Adipose tissue (tissue), 3 donors: Measurements from ENCODE around the gene ANAPC1. TPM values are rescaled to one million over a fixed set of nuclear protein-coding genes. Genes with fewer than 3 reads are reported as not detected.
"Not testable (repeated sequence)": the region's sequence is repeated elsewhere in the genome, so short reads cannot be mapped to it uniquely, and the experiment has no call there.

Source experiments
- H3K27ac ChIP-seq: one replicate; pipeline ENCODE4 v1.5.1; 2013; ENCODE audit warnings: low read depth, low read length
- WGBS, 3 donors: extraction: QIAGEN DNeasy Blood & Tissue Kit; methylation state at CpG; one replicate each; pipeline ENCODE4 v1.1.7; 2013; 5-methylcytosine and 5-hydroxymethylcytosine counted together
- polyA plus RNA-seq, 3 donors: library from polyadenylated mRNA; stranded (reverse); fragments of 200-250 nt; gene quantifications; one replicate each; pipeline ENCODE4 v1.2.3, GENCODE V29; 2013
- donor health status: healthy with polysubstance abuse.
- donor health status: Bipolar disorder and iron deficiency.
- donor health status: healthy.

Gene ANAPC1
- polyA plus RNA-seq, 3 donors = 5.7 to 9.6 (median 6.4) TPM

DNA sequence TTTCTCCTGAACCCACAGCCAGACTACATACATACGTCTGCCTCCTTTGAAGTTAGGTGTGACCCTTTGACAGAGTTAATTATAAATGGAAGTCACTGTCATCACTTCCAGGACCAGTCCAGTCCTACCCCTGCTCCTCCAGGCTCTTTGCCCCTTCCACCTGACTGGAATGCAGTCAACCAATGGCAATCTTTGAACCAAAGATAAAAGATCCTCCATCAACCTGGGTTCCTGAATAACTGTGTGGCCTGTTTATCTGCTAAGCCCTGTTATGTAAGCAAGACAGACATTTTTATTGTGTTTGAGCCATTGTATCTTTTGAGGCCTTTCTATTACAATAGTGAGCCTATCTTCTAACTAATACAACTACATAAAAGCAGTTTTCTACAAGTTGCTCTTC, 45.0 kb downstream of the ANAPC1 start:
- not testable (repeated sequence) for H3K27ac ChIP-seq
- whole genome bisulfite sequencing, 3 donors = 53 to 94% (median 81%) methylated on average over 1 of the region's 1 CpG

DNA sequence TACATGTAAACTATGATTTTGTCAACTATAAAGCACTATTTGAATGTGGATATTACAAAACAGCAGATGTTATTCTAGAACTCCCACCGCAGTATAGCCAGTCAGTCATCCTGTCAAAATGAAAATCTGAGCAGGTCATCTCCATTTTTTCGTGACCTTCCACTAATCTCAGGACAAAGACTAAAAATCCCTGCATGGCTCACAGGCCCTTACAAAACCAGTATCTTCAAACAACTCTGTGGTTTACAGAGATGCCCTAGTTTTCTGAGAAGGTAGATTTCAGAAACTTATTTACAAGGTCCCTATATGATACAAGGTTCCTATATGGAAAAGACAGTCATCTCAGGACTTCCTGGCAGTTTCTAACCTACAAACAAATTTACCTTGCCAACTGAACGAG, 49.8 kb downstream of the ANAPC1 start:
- WGBS, 3 donors = 80 to 96% (median 91%) methylated on average over 3 of the region's 3 CpGs

DNA sequence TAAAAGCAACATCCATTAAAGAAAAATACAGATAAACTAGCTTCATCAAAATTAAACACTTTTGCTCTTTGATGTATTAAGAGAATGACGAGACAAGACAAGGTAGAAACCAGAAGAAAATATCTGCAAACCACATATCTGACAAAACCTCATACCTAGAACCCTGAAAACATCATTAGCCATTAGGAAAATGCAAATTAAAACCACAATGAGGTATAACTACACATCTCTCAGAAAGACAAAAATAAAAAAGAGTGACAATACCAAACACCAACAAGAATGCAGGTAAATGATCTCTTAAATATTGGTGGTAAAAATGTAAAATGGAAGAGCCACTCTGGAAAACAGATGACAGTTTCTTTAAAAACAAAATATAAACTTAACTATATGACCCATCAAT, 53.5 kb downstream of the ANAPC1 start:
- 65 to 100% (median 89%) methylated on average over 1 of the region's 1 CpG for WGBS, 3 donors
- H3K27ac ChIP-seq = not testable (repeated sequence)

More for the DNA sequence above, 49.8 kb downstream of the ANAPC1 start:
- H3K27ac ChIP-seq = not testable (repeated sequence)

- 74 to 92% (median 90%) methylated on average over 4 of the region's 4 CpGs for WGBS, 3 donors
- H3K27ac ChIP-seq = not testable (repeated sequence)
Measured at GRCh38 chr2:111828217-111828766, 55.7 kb downstream of the ANAPC1 start.

- 85 to 100% (median 92%) methylated on average over 1 to 4 of the region's 7 CpGs for WGBS, 3 donors
- H3K27ac ChIP-seq = not testable (repeated sequence)
Measured at GRCh38 chr2:111812970-111813622, 70.9 kb downstream of the ANAPC1 start.

- 86 to 100% (median 100%) methylated on average over 1 of the region's 1 CpG for WGBS, 3 donors
- not testable (repeated sequence) for H3K27ac ChIP-seq
Measured at GRCh38 chr2:111790633-111791032, 93.4 kb downstream of the ANAPC1 start.

DNA sequence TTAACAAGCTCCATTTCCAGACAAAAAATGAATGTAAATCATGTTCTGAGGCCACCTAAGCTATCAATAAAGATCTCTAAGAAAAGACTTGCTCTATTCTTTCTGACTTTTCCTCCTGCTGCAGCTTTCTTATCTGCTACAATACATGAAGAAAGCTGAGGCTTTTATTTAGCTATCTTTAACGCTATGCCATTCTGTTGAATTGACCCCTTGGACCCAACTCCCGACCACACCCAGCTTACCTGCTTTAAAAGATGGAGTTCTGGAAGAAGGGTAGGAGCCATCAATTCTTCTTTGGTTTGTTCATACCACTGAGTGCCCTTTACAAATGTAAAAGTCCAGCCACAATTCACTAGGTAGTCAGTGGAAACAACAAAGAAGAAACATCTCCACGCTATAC, 99.9 kb downstream of the ANAPC1 start:
- 87 to 95% (median 90%) methylated on average over 2 to 3 of the region's 3 CpGs for WGBS, 3 donors
- not testable (repeated sequence) for H3K27ac ChIP-seq

- 61 to 94% (median 93%) methylated on average over 5 to 6 of the region's 6 CpGs for WGBS, 3 donors
Measured at GRCh38 chr2:111782195-111782594, 101.8 kb downstream of the ANAPC1 start.

DNA sequence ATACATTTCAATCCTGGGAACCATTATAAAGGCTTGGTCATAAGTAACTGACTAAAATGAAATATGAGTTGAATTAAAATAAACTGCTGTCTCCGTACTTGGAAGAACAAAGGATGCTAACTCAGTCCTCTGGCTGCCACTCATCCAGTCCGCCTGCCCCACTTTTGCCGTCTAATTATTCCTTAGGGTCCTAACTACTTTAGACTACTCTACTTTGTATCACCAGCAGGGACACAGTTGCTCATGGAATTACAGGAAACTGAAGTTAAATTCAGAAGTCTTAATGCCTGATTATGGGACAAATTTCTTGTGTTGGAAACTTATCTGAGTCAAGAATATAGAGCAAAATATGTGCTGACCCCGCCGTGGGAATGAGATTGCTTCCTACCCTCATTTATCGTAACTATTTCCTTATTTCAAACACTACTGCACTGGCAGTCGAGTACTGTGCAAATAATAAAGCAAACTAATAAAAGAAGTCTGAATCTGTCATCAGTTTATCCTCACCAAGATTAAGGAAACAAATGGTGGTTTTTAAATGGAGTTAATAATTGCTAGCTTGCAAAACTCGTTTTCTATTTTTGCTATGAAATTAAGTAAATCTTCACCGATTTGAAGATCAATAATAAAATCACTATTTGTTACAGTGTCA, 102.4 kb downstream of the ANAPC1 start:
- WGBS, 3 donors = 25 to 81% (median 77%) methylated on average over 8 of the region's 9 CpGs
- not testable (repeated sequence) for H3K27ac ChIP-seq

More at GRCh38 chr2:111782195-111782594, 101.8 kb downstream of the ANAPC1 start:
- H3K27ac ChIP-seq = not testable (repeated sequence)

DNA sequence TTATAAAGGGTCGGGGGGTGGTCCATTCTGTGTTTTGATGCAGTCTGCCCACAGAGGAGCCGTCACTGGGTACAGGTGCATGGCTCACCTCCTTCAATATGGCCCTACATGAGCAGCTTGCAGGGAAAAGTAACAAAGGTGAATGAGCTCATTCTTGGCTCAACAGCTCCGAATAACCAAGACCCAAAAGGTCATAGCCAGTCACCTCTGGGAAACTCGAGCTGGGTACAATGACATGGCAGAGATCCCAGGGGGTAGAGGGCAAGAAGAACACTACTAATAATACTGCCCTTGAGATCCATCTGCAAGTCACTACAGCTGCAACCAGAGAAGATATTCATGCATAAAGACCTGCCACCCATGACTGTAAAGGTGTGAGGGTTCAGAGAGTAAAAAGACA, 106.8 kb downstream of the ANAPC1 start:
- WGBS, 3 donors = 84 to 86% (median 85%) methylated on average over 4 of the region's 4 CpGs
- not testable (repeated sequence) for H3K27ac ChIP-seq

- not testable (repeated sequence) for H3K27ac ChIP-seq
- 60 to 63% methylated on average over 1 of the region's 3 CpGs; no CpG with 5 or more reads in 1 of the 3 donors for whole genome bisulfite sequencing, 3 donors
Measured at GRCh38 chr2:111776296-111776695, 107.7 kb downstream of the ANAPC1 start.

GRCh38 chr2:111772180-111772579, 111.8 kb downstream of the ANAPC1 start:
- WGBS, 3 donors = 25 to 46% methylated on average over 1 of the region's 6 CpGs; no CpG with 5 or more reads in 1 of the 3 donors
- not testable (repeated sequence) for H3K27ac ChIP-seq

GRCh38 chr2:111770916-111771658, 112.9 kb downstream of the ANAPC1 start:
- H3K27ac ChIP-seq = not testable (repeated sequence)
- 73 to 95% (median 82%) methylated on average over 2 of the region's 3 CpGs for WGBS, 3 donors

GRCh38 chr2:111768266-111769190, 115.5 kb downstream of the ANAPC1 start:
- not testable (repeated sequence) for H3K27ac ChIP-seq
- WGBS, 3 donors = 92 to 100% (median 95%) methylated on average over 6 of the region's 8 CpGs

DNA sequence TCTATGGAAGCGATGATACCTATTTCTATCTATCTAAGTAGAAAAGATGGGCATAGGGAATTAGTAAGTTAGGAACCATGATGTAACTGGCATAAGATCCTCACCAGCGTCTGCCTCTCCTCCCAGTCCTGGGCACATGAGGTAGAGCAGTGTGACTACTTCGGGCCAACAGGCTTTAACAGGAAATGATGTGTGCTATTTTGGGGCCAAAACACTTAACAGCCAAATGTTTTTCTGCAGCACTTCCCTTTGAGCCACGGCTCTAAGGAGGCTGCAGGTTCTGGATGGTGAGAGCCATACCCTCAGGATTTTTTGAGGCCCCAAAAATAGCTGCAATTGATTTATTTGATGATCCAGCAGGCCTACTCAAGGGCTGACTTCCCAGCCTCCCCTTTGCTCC, 116.9 kb downstream of the ANAPC1 start:
- WGBS, 3 donors = 36 to 86% (median 60%) methylated on average over 2 to 4 of the region's 4 CpGs
- H3K27ac ChIP-seq = not testable (repeated sequence)

- WGBS, 3 donors = 90 to 100% (median 92%) methylated on average over 3 of the region's 8 CpGs
- H3K27ac ChIP-seq = not testable (repeated sequence)
Measured at GRCh38 chr2:111766295-111766694, 117.7 kb downstream of the ANAPC1 start.

DNA sequence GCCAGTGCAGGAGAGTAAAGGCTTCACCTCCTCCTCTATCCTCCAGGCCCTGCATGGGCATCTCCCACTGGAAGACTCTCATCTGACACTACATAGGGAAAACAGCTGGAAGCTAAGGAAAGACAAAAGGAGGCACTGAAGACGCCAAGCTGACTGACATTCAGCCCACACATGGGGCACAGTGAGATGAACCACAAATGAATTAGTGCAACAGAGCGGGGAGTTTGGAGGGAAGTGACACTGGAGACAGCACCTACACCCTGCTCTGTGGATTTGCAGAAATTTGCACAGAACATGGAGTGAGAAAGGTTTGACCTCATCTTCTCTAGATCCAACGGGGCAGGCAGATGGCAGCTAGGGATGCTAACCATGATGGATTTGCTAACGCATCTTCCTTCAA, 119.8 kb downstream of the ANAPC1 start:
- not testable (repeated sequence) for H3K27ac ChIP-seq
- 78 to 97% (median 93%) methylated on average over 4 of the region's 4 CpGs for WGBS, 3 donors

GRCh38 chr2:111760697-111761284, 123.2 kb downstream of the ANAPC1 start:
- H3K27ac ChIP-seq = not testable (repeated sequence)
- 89 to 100% (median 97%) methylated on average over 9 of the region's 9 CpGs for WGBS, 3 donors
